ENCODE results near the gene S1PR4.
"Not testable (repeated sequence)": the region's sequence is repeated elsewhere in the genome, so short reads cannot be mapped to it uniquely, and the experiment has no call there.

S1PR4 gene

DNA sequence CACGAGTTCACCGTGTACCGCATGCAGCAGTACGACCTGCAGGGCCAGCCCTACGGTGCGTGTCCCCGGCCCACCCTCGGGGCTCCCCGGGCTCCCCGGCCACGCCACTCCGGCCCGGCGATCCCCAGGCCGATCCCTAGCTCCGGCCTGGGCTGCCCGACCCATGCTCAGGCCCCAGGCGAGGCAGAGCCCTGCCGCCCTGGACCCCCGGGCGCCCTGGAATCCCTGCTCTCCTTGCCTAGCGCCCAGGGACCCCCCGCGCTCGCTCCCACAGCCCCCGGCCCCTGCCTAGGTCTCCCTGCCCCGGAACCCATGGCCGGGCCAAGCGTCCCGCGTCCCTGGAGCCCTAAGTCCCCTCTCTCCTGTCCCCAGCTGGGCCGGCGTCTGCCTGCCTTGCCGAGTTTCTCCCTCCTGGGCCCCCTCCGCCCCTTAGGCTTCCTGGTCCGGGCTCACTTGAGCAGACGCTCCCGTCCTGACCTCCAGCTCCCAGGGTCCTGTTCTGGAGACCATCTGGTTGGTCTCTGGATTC lies 7.7 kb downstream of the S1PR4 start:
- Histone ChIP-seq H3K36me3 (ENCODE audit: control insufficient read depth, insufficient read depth, low read length) (peaks cover 18% of the 10 kb centered on the region), H3K27me3 (ENCODE audit: control insufficient read depth, insufficient read depth, low read length) (no peaks in the 10 kb centered on the region), H3K4me1 (ENCODE audit: control insufficient read depth, insufficient read depth, low read length) (peaks cover 3% of the 10 kb centered on the region), H3K9ac (ENCODE audit: low read depth, low read length) (peak overlapping the region; percentile 85), H3K4me3 (ENCODE audit: low read depth, low read length) (peak overlapping the region; percentile 87), H3K9me3 (ENCODE audit: control insufficient read depth, insufficient read depth, low read length) (no peaks in the 10 kb centered on the region)

DNA sequence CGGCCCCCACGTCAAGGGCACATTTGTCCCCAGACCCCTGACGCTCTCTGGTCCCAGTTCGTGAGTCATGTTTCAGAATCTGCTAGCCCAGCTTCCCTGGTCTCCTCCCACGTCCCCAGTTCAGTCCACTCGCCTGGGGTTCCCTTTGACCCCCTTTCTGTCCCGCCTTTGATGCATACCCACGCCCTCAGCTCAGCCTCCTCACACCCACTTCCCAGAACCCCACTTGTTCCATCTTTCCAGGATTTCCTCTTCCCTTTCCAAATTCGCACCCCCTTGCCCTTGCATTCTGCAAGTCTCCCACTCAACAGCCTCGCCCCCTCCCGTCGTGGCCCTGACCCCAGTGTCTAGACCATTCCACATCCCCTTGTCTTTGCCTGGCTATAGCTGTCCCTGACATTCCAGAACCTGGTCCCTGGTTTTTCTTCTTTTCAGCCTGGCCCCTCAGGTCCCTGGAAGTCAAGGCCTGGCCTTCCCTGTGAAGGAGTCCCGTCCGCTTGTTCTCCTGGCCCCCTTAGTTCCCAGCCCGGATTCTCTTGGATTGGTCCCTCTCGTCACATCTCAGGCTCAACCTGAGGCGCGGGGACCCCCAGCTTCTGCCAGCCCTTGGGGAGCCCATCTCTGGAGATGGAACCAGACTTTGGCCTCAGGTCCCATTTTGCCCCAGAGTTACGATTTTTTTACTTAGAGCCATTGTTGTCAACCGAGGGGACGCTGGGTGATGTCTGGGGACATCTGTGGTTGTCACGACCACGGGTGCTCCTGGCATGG lies 8.5 kb downstream of the S1PR4 start:
- H3K4me3 ChIP-seq (ENCODE audit: low read depth, low read length) = peak overlapping the region; percentile 87
- H3K4me1 ChIP-seq (ENCODE audit: control insufficient read depth, insufficient read depth, low read length) = peaks cover 3% of the 10 kb centered on the region

DNA sequence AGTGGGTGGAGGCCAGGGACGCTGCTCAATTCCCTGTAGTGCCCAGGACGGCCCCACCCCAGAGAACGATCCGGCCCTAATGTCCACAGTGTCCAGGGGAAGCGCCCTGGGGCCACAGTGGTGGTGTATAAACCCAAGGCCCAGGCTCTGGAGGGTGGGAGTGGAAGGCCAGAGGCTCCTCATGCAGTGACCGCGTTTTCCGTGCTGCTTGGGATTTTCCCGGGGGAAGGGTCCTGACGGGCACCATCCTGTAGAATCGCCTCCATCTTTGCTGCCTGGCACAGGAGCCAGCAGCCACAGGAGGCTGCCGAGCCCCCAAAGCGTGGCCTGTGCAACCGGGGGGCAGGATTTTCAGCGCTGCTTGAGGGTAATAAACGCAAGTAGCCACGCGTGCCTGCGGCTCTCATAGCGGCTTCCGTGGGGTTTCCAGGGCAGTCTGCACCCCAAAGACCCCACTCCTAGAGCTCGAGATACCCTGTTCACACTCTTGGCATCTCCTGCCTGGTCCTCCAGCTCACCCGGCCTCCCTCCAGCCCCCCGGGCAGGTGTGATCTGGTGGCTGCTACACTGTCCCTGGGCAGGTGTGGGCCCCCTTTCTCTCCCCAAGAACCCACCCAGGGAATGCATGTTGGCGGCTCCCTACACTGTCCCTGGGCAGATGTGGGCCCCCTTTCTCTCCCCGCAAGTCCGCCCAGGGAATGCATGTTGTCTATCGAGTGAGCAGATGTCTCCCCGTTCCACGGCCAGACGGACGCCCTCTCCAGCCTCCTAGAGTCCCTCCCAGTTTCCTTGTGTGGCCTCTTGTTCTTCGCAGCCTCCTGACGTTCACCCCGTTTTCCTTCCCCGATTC lies 9.3 kb downstream of the S1PR4 start:
- H3K27me3 ChIP-seq (ENCODE audit: control insufficient read depth, insufficient read depth, low read length) = no peaks in the 10 kb centered on the region
- H3K9ac ChIP-seq (ENCODE audit: low read depth, low read length) = no peak overlapping the region
- peaks cover 3% of the 10 kb centered on the region for H3K4me1 ChIP-seq (ENCODE audit: control insufficient read depth, insufficient read depth, low read length)
- no peaks in the 10 kb centered on the region for H3K9me3 ChIP-seq (ENCODE audit: control insufficient read depth, insufficient read depth, low read length)
- no peak overlapping the region for H3K4me3 ChIP-seq (ENCODE audit: low read depth, low read length)
- H3K36me3 ChIP-seq (ENCODE audit: control insufficient read depth, insufficient read depth, low read length) = peaks cover 18% of the 10 kb centered on the region

More for the DNA sequence above, 8.5 kb downstream of the S1PR4 start:
- Histone ChIP-seq H3K9me3 (ENCODE audit: control insufficient read depth, insufficient read depth, low read length) (no peaks in the 10 kb centered on the region), H3K9ac (ENCODE audit: low read depth, low read length) (peak overlapping the region; percentile 85), H3K36me3 (ENCODE audit: control insufficient read depth, insufficient read depth, low read length) (peaks cover 18% of the 10 kb centered on the region), H3K27me3 (ENCODE audit: control insufficient read depth, insufficient read depth, low read length) (no peaks in the 10 kb centered on the region)

DNA sequence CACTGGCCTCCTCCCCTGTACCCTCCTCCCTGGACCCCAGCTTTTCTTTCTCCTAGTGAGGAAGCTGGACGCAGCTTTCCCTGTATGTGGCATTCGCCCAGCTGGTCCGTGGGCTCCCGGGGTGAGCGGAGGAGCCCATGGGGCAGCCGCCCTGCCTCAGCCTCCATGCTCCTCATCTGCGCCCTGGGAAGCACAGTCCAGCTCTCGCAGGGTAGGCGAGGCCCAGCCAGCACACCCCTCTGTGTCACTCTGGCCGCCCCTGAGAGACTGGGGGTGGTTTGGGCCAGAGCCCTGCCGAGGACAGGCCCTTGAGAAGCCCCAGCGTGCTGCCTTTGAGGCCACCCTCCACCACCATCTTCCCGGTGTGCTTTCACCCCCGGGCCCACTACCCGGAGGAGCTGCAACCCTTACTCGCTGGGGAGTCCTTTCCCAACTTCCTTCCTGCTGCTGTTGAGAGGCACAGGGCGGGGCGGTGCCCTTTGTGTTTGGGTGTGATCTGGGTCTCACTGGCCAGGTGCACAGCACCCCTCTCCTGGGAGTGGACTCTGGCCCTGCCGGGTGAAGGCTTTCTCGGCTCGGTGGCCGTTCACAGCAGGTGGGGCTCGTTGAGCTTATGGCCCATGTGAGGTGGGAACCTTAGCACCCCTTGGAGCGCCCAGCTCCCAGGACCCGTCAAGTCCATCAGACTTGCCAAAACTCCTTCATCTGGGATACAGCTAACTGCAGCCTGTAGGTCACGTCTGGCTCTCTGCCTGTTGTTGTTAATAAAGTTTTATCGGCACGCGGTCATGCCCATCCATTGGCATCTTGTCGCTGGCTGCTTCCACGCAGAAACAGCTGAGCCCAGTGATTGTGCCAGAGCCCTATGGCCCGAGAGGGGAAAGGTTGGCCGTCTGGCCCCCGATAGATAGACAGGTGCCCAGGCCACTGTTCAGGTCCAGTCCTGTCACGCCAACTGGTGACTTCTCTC lies 10.3 kb downstream of the S1PR4 start:
- Histone ChIP-seq H3K4me1 (ENCODE audit: control insufficient read depth, insufficient read depth, low read length) (peaks cover 3% of the 10 kb centered on the region), H3K36me3 (ENCODE audit: control insufficient read depth, insufficient read depth, low read length) (peaks cover 24% of the 10 kb centered on the region), H3K27me3 (ENCODE audit: control insufficient read depth, insufficient read depth, low read length) (no peaks in the 10 kb centered on the region), H3K9ac (ENCODE audit: low read depth, low read length) (peak overlapping the region; percentile 16), H3K9me3 (ENCODE audit: control insufficient read depth, insufficient read depth, low read length) (no peaks in the 10 kb centered on the region), H3K4me3 (ENCODE audit: low read depth, low read length) (no peak overlapping the region)

DNA sequence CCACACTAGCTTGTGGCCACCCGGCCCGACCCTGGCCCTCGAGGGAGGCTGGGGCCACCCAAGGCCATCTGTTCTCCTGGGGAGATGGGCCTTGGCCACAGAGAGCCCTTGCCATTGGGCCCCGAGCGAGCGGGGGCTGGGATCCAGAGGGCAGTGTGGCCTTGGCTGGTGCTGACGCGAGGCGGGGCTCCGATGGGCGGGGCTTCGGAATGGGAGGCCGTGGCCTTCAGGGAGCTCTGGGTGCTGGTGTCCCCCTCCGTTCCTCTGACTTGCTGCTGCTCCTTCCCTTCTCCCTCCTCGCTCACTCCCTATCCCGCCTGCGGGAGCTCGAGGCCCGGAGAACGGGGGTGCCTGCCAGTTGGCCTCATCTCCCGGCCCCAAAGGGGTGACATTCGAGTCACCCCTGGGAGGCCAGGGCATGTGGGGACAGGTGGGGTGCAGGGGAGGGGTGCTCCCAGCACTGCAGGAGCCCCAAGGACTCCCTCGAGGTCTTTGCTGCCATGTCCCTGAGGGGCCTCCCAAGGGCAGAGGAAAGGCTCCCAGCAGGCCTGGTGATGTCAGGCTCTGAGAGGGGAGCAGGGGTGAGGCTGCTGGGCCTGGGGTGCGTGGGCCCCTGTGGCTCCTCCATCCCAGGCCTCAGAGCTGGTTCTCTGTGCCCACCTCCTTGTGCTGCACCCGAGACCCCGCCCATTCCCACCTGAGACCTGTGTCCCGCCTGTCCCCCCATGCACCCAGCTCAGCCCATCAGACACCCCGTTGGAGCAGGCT lies 11.3 kb downstream of the S1PR4 start:
- Histone ChIP-seq H3K9me3 (ENCODE audit: control insufficient read depth, insufficient read depth, low read length) (no peaks in the 10 kb centered on the region), H3K4me1 (ENCODE audit: control insufficient read depth, insufficient read depth, low read length) (peaks cover 3% of the 10 kb centered on the region), H3K4me3 (ENCODE audit: low read depth, low read length) (no peak overlapping the region), H3K36me3 (ENCODE audit: control insufficient read depth, insufficient read depth, low read length) (peaks cover 26% of the 10 kb centered on the region), H3K27me3 (ENCODE audit: control insufficient read depth, insufficient read depth, low read length) (no peaks in the 10 kb centered on the region), H3K9ac (ENCODE audit: low read depth, low read length) (no peak overlapping the region)

DNA sequence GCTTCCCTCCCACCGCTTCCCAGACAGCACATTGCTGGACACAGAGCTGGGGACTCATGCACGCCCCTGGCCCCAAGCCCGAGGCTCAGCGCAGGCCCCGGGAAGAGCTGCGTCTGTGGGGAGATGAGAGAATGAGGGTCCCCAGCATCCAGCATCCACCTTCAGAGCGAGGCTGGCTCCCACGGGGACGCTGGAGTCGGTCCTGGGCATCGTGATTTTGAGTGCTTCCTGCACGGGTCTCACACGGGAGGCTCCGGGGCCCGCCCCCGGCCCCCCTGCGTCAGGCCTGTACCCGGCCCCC lies 11.9 kb downstream of the S1PR4 start:
- H3K36me3 ChIP-seq (ENCODE audit: control insufficient read depth, insufficient read depth, low read length) = peaks cover 26% of the 10 kb centered on the region
- H3K4me3 ChIP-seq (ENCODE audit: low read depth, low read length) = no peak overlapping the region
- peaks cover 3% of the 10 kb centered on the region for H3K4me1 ChIP-seq (ENCODE audit: control insufficient read depth, insufficient read depth, low read length)
- no peaks in the 10 kb centered on the region for H3K27me3 ChIP-seq (ENCODE audit: control insufficient read depth, insufficient read depth, low read length)
- H3K9ac ChIP-seq (ENCODE audit: low read depth, low read length) = no peak overlapping the region
- H3K9me3 ChIP-seq (ENCODE audit: control insufficient read depth, insufficient read depth, low read length) = no peaks in the 10 kb centered on the region

DNA sequence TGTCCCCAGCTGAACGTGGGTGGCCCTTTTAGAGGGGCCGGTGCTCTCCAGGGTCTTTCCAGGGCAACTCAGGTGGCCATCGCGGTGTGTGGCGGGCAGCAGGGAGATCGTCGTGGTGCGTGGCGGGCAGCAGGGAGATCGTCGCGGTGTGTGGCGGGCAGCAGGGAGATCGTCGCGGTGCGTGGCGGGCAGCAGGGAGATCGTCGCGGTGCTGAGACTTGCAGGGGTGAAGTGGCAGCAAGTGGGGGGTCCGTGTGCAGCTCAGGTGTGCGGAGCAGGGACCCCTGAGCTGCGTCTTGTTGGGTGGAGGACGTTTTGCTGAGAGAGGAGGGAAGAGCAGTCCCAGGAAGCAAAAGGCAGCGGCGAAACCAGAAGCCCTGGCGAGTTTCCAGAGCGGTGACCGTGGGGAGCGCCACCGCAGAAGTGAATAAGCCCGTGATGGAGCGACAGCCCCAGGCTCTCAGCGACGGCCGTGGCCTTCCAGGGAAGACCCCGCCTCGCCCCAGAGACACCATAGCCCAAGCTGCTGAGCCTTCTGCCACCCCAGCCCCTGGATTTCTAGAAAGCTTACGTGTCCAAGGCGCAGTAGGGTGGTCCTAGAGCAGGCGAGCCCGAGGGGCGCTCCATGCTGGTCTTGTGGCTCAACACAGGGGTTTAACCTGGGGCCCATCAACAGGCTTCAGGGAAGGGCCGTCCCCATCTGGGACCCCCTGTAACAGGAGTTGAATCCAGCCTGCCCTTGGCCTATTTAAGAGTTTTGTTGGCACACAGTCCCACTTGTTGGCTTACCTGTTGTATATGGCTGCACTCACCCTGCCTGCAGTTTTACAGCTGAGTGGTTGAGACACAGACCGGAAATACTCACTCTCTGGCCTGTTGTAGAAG lies 12.6 kb downstream of the S1PR4 start:
- Histone ChIP-seq H3K4me1 (ENCODE audit: control insufficient read depth, insufficient read depth, low read length) (peaks cover 3% of the 10 kb centered on the region), H3K4me3 (ENCODE audit: low read depth, low read length) (no peak overlapping the region), H3K9ac (ENCODE audit: low read depth, low read length) (no peak overlapping the region), H3K27me3 (ENCODE audit: control insufficient read depth, insufficient read depth, low read length) (no peaks in the 10 kb centered on the region), H3K9me3 (ENCODE audit: control insufficient read depth, insufficient read depth, low read length) (no peaks in the 10 kb centered on the region), H3K36me3 (ENCODE audit: control insufficient read depth, insufficient read depth, low read length) (peaks cover 27% of the 10 kb centered on the region)

DNA sequence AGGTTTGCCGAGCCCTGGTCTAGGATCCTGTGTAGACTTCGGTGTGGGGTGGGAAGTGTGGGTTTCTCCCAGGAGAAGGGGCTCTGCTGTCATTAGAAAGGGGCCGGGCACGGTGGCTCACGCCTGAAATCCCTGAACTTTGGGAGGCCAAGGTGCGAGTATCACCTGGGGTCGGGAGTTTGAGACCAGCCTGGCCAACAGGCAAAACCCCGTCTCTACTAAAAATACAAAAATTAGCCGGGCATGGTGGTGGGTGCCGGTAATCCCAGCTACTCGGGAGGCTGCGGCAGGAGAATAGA lies 13.2 kb downstream of the S1PR4 start:
- not testable (repeated sequence) for H3K27me3 ChIP-seq (ENCODE audit: control insufficient read depth, insufficient read depth, low read length); H3K4me1 ChIP-seq (ENCODE audit: control insufficient read depth, insufficient read depth, low read length); H3K9me3 ChIP-seq (ENCODE audit: control insufficient read depth, insufficient read depth, low read length); H3K9ac ChIP-seq (ENCODE audit: low read depth, low read length); H3K4me3 ChIP-seq (ENCODE audit: low read depth, low read length)
- H3K36me3 ChIP-seq (ENCODE audit: control insufficient read depth, insufficient read depth, low read length) = peaks cover 31% of the 10 kb centered on the region

DNA sequence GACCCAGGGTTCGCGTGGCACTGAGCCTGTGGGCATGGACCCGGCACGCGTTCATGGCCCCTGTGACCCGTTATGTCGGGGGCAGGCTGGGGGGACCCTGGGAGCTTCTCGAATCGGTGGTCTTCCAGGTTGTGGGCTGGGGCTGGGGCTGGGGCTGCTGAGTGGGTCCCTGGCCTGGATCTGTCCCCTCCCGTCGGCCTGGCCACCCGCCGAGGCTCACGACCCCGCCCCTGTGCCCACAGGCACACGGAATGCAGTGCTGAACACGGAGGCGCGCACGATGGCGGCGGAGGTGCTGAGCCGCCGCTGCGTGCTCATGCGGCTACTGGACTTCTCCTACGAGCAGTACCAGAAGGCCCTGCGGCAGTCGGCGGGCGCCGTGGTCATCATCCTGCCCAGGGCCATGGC lies 13.7 kb downstream of the S1PR4 start:
- Histone ChIP-seq H3K9ac (ENCODE audit: low read depth, low read length) (no peak overlapping the region), H3K27me3 (ENCODE audit: control insufficient read depth, insufficient read depth, low read length) (no peaks in the 10 kb centered on the region), H3K9me3 (ENCODE audit: control insufficient read depth, insufficient read depth, low read length) (no peaks in the 10 kb centered on the region), H3K4me3 (ENCODE audit: low read depth, low read length) (no peak overlapping the region), H3K4me1 (ENCODE audit: control insufficient read depth, insufficient read depth, low read length) (peaks cover under 1% of the 10 kb centered on the region), H3K36me3 (ENCODE audit: control insufficient read depth, insufficient read depth, low read length) (peaks cover 34% of the 10 kb centered on the region)

DNA sequence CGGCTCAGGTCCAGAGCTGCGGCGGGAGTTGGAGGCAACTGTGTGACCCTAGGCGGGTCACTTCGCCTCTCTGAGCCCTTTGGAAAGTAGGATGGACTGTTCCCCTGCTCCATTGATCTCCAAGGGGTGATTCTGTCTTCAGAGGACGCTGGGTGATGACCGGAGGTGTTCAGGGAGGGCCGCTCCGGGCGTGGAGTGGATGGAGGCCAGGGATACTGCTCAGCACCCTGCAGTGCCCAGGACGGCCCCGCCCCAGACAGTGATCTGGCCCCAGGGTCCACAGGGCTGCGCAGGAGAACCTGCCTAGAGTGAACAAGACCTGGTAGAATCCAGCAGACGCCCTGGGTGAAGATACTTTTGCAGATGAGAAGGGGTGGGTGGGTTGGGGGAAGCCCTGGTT lies 14.1 kb downstream of the S1PR4 start:
- no peak overlapping the region for H3K4me3 ChIP-seq (ENCODE audit: low read depth, low read length)
- H3K9me3 ChIP-seq (ENCODE audit: control insufficient read depth, insufficient read depth, low read length) = no peaks in the 10 kb centered on the region
- peaks cover 32% of the 10 kb centered on the region for H3K36me3 ChIP-seq (ENCODE audit: control insufficient read depth, insufficient read depth, low read length)
- H3K27me3 ChIP-seq (ENCODE audit: control insufficient read depth, insufficient read depth, low read length) = no peaks in the 10 kb centered on the region
- no peak overlapping the region for H3K9ac ChIP-seq (ENCODE audit: low read depth, low read length)
- H3K4me1 ChIP-seq (ENCODE audit: control insufficient read depth, insufficient read depth, low read length) = no peaks in the 10 kb centered on the region
